ENCODE data around the gene SCEL. TPM values are rescaled to one million over a fixed set of nuclear protein-coding genes. Genes with fewer than 3 reads are reported as not detected.

The SCEL gene
- total RNA-seq, 2 experiments from 2014 or later: not detected

DNA sequence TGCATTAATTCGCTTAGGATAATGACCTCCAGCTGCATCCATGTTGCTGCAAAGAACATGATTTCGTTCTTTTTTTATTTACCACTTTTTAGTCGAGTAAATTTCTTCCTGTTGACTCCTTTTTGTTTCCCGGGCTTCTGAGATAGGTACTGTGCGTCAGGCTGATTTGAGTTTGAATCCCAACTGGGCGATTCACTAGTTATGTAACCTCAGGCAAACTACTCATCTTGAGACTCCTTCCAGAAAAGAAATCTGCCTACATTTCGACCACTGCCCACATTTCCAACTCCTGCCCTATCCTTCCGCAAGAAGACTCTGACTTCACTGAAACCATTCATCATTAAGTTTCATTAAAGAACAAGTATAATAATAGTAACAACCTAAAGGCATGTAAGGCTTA, 8.2 kb downstream of the SCEL start:
- Mint-ChIP-seq H3K27ac (no peak overlapping the region), H3K27me3 (peaks cover 13% of the 10 kb centered on the region), H3K36me3 (ENCODE audit: low read depth) (no peaks in the 10 kb centered on the region), H3K4me3 (no peak overlapping the region), H3K9me3 (no peaks in the 10 kb centered on the region), H3K4me1 (ENCODE audit: low read depth) (no peaks in the 10 kb centered on the region)
- DNase-seq (no peak), ATAC-seq (no peak)
- POLR2A ChIA-PET: no interaction called here
- intact Hi-C loops (cut with micrococcal nuclease): no loop called here
- TF ChIP-seq, protein P1, sequence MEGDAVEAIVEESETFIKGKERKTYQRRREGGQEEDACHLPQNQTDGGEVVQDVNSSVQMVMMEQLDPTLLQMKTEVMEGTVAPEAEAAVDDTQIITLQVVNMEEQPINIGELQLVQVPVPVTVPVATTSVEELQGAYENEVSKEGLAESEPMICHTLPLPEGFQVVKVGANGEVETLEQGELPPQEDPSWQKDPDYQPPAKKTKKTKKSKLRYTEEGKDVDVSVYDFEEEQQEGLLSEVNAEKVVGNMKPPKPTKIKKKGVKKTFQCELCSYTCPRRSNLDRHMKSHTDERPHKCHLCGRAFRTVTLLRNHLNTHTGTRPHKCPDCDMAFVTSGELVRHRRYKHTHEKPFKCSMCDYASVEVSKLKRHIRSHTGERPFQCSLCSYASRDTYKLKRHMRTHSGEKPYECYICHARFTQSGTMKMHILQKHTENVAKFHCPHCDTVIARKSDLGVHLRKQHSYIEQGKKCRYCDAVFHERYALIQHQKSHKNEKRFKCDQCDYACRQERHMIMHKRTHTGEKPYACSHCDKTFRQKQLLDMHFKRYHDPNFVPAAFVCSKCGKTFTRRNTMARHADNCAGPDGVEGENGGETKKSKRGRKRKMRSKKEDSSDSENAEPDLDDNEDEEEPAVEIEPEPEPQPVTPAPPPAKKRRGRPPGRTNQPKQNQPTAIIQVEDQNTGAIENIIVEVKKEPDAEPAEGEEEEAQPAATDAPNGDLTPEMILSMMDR (IDR thresholded peaks at IDR 0.05): no peak
- CTCF ChIA-PET: interaction anchor here (1.6 to 2.4 kb wide), 2 partner anchors 15 to 21 kb away, joined by 5 read pairs; no protein-coding TSS in a partner anchor

DNA sequence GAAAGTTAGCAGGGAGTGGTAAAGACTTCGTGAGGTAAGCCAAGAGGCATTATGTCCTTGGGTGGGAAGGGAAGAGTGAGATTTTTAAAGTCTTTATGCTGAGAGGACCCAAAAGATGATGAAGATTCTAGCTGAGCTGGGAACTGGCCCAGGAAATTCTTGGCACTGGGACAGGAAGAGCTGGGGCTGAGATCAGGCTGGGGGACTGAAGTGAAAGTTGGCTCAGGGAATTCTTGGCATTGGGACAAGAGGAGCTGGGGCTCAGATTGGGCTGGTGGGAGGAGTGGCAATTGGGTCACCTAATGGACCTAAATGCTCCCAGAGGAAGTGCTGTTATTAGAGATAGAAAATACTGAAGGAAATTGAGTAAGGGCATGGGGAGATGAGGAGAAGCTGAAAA, 8.8 kb downstream of the SCEL start:
- Mint-ChIP-seq H3K4me3 (no peak overlapping the region), H3K9me3 (no peaks in the 10 kb centered on the region), H3K27me3 (peaks cover 13% of the 10 kb centered on the region), H3K36me3 (ENCODE audit: low read depth) (no peaks in the 10 kb centered on the region), H3K27ac (no peak overlapping the region), H3K4me1 (ENCODE audit: low read depth) (no peaks in the 10 kb centered on the region)
- TF ChIP-seq, protein P1 (IDR thresholded peaks at IDR 0.05): no peak
- DNase-seq (no peak), ATAC-seq (no peak)
- POLR2A ChIA-PET: no interaction called here
- CTCF ChIA-PET: interaction anchor here (1.6 to 2.4 kb wide), 2 partner anchors 15 to 21 kb away, joined by 5 read pairs; no protein-coding TSS in a partner anchor
- intact Hi-C loops (cut with micrococcal nuclease): no loop called here

DNA sequence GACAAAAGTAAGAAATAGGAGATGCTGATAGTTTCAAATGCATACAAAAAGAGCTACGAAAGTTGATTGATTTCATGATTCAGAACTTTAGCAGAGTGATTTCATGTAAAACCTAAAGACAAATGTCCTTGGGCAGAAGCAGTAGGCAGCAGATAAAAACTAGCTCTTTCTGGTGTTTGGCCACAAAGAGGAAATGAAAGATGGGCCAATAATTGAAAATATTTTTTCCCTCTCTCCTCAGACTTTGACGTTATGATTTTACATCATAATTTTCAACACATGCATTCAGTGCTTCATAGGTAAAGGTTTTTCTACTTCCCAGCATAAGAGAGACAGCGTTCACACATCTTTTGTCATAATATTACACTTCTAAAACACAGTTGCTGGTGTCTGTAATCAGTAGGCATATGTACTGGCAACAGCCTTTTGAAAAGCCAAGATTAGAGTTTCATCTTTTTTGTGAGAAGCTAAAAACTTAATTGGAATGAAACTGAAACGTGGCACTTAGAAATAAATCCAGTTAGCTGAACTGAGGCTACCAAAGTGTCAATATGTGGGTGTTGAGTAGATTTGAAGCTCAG, 9.3 kb downstream of the SCEL start:
- Mint-ChIP-seq H3K9me3 (no peaks in the 10 kb centered on the region), H3K36me3 (ENCODE audit: low read depth) (no peaks in the 10 kb centered on the region), H3K4me1 (ENCODE audit: low read depth) (no peaks in the 10 kb centered on the region), H3K27ac (no peak overlapping the region), H3K4me3 (no peak overlapping the region), H3K27me3 (peaks cover 13% of the 10 kb centered on the region)
- ATAC-seq (no peak), DNase-seq (no peak)
- ChIA-PET POLR2A (no interaction called here), CTCF (interaction anchor here (1.0 to 2.4 kb wide), 3 partner anchors 9 to 20 kb away, joined by 4 to 5 read pairs (median 5); partner anchors contain the start of gene SCEL)
- TF ChIP-seq, protein P1 (IDR thresholded peaks at IDR 0.05): no peak
- intact Hi-C loops (cut with micrococcal nuclease): no loop called here

DNA sequence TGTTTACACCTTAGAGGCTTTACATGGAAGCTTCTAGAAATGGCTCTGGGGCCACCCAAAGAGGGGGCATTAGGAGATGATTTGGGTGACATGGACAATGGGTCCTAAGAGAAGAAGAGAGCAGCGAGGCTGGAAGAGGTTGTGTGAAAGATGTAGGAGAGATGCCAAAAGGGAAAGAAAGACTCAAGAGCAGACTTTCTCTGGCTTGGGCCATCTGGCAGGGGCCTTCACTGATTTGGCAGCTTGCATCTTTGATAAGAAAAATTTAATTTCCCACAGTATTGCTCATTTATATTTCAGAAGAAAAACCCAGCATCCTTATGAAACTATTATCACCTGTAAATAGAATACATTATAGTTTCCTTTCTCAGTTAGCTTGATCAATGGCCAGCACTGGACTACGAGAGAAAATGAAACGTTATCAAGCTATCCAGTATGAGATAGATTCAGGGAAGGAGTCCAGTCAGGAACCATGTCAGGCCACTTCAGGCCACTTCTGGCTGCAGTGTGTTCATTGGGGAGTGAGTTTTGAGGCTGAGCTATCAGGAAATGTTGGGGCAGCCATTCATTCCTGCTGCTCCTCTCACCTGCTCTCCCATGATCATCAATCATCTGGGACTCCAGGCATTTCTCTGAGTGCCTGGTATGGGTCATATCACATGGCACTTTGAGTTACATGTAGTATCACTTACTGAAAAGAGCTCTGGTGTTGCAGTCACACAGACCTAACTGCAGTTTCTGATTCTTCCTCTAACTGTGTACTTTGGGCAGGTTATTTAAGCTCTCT, 10.3 kb downstream of the SCEL start:
- TF ChIP-seq, protein P1 (IDR thresholded peaks at IDR 0.05): no peak
- Mint-ChIP-seq H3K36me3 (ENCODE audit: low read depth) (no peaks in the 10 kb centered on the region), H3K27me3 (peaks cover 5% of the 10 kb centered on the region), H3K9me3 (no peaks in the 10 kb centered on the region), H3K27ac (no peak overlapping the region), H3K4me1 (ENCODE audit: low read depth) (no peaks in the 10 kb centered on the region), H3K4me3 (no peak overlapping the region)
- POLR2A ChIA-PET: interaction anchor here (0.8 kb wide), 1 partner anchor 12 kb away, joined by 3 read pairs; no protein-coding TSS in a partner anchor
- no peak for ATAC-seq
- CTCF ChIA-PET: interaction anchor here (1.0 kb wide), 1 partner anchor 10 kb away, joined by 4 read pairs; the partner anchor contains the start of gene SCEL
- intact Hi-C loops (cut with micrococcal nuclease): no loop called here
- DNase-seq: no peak

- Mint-ChIP-seq H3K9me3 (no peaks in the 10 kb centered on the region), H3K4me1 (ENCODE audit: low read depth) (no peaks in the 10 kb centered on the region), H3K27me3 (peaks cover 5% of the 10 kb centered on the region), H3K4me3 (no peak overlapping the region), H3K36me3 (ENCODE audit: low read depth) (no peaks in the 10 kb centered on the region), H3K27ac (no peak overlapping the region)
- ChIA-PET CTCF (no interaction called here), POLR2A (interaction anchor here (1.2 kb wide), 1 partner anchor 206 kb away, joined by 3 read pairs; no protein-coding TSS in a partner anchor)
- ATAC-seq (no peak), DNase-seq (no peak)
- TF ChIP-seq, protein P1 (IDR thresholded peaks at IDR 0.05): no peak
- intact Hi-C loops (cut with micrococcal nuclease): no loop called here
These were observed 12.6 kb downstream of the SCEL start for GRCh38 chr13:77548095-77548494.

Data from activated CD8-positive, alpha-beta T cell treated with anti-CD3 and anti-CD28 coated beads for 36 hours (primary cell).